ENCODE data around the gene CCDC149.

The CCDC149 gene

DNA sequence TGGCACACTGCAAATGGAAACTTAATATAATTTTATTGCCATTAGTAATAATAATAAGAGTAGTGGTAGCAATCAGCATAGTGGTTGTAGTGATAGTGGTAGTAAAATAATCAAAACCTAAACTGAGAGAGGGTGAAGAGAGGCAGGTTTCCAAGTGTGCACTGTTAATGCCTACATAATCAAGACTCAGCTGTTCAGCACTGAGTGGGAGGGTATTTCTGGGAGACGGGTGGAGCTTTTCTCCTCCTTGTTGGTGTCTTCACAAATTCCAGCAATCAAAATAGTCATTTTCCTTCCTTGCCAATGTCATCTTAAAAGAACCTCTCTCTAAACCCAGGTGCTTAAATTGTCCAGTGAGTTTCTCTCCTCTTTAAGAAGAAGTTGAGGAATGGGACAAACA lies 18.6 kb downstream of the CCDC149 start:
- TF ChIP-seq, protein P1, sequence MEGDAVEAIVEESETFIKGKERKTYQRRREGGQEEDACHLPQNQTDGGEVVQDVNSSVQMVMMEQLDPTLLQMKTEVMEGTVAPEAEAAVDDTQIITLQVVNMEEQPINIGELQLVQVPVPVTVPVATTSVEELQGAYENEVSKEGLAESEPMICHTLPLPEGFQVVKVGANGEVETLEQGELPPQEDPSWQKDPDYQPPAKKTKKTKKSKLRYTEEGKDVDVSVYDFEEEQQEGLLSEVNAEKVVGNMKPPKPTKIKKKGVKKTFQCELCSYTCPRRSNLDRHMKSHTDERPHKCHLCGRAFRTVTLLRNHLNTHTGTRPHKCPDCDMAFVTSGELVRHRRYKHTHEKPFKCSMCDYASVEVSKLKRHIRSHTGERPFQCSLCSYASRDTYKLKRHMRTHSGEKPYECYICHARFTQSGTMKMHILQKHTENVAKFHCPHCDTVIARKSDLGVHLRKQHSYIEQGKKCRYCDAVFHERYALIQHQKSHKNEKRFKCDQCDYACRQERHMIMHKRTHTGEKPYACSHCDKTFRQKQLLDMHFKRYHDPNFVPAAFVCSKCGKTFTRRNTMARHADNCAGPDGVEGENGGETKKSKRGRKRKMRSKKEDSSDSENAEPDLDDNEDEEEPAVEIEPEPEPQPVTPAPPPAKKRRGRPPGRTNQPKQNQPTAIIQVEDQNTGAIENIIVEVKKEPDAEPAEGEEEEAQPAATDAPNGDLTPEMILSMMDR (conservative IDR thresholded peaks at IDR 0.05; ENCODE audit: control insufficient read depth, insufficient read depth, low read depth, low read length) = no peak
- H3K4me3 ChIP-seq (ENCODE audit: control insufficient read depth, low read depth, low read length) = no peak overlapping the region
- DNase-seq (ENCODE audit: low read depth) = no peak

DNA sequence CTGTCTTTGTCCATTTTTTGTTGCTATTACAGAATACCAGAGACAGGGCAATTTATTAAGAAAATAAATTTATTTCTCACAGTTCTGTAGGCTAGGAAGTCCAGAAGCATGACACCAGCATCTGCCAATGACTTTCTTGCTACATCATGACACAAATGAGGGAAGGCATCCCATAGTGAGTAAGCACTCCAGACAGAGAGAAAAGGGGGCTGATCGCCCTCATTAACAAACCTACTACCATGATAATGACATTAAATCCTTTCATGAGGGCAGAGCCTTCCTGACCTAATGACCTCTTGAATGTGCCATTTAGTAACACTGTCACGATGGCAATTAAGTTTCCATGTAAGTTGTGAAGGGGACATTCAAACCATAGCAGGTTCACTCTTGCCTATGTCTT lies 20.1 kb downstream of the CCDC149 start:
- TF ChIP-seq, protein P1 (conservative IDR thresholded peaks at IDR 0.05; ENCODE audit: control insufficient read depth, insufficient read depth, low read depth, low read length) = no peak

DNA sequence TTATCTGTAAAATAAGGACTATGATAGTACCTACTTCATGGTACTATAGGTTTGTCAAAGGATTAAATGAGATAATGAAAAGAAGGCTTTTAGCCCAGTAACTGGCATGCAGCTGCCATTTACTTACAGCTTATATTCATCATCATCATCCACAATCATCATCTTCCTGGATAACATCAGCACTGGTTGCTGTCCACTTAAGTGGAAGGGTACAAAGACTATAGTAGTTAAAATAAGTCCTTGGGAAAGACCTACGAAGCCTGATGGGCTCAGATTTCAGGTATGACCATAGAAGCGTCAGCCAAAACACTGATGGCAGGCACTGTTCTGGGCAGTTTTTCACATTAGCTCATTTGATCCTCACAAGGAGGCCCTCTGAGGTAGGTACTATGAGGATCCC lies 20.6 kb downstream of the CCDC149 start:
- DNase-seq (ENCODE audit: low read depth) = no peak
- H3K4me3 ChIP-seq (ENCODE audit: control insufficient read depth, low read depth, low read length) = no peak overlapping the region
- TF ChIP-seq, protein P1 (conservative IDR thresholded peaks at IDR 0.05; ENCODE audit: control insufficient read depth, insufficient read depth, low read depth, low read length) = no peak

More for the DNA sequence above, 20.1 kb downstream of the CCDC149 start:
- no peak overlapping the region for H3K4me3 ChIP-seq (ENCODE audit: control insufficient read depth, low read depth, low read length)
- no peak for DNase-seq (ENCODE audit: low read depth)

DNA sequence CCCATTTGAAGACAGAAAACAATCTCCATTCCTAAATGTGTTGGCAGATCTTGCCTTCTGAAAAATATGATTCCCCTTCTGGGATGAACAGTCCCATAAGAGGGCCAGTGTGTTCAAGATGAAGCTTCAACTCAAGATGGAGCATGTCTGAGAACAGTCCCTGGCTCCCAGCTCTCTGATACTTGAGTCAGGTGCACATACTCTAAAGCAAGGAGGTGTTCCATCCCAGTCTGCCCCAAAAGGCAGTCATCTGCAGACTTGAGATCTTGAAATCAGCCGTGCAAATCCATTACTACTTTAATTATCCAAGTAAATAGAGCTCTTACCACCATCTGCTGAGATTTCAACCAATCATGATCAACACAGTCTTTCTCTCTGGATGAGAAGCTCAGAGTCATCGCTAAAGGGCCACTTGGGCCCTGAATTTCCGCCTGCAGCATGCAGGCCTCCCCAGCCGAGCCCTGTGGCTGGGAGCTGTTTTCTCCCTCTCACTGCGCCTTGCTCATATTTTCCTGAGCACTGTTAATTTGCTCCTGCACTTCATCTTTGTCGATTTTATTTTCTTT lies 22.2 kb downstream of the CCDC149 start:
- DNase-seq (ENCODE audit: low read depth) = no peak
- H3K4me3 ChIP-seq (ENCODE audit: control insufficient read depth, low read depth, low read length) = no peak overlapping the region
- TF ChIP-seq, protein P1 (conservative IDR thresholded peaks at IDR 0.05; ENCODE audit: control insufficient read depth, insufficient read depth, low read depth, low read length) = no peak

DNA sequence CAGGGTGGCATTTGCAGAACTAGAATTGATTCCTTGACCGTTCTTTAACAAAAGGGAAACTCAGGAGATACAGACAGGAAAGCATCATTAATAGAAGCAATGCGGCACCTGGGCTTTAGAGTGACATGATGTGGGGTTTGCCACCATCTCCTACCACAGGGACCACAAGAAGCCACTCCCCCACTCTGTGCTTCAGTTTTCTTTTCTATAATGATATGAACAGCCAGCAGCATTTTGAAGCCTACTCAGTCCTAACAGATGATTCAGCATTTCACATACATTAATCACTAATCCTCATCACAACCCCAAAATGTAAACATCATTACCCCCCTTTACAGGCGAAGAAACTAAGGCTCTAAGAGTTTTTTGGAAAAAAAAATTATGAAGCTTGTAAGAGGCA lies 22.9 kb downstream of the CCDC149 start:
- H3K4me3 ChIP-seq (ENCODE audit: control insufficient read depth, low read depth, low read length) = no peak overlapping the region
- DNase-seq (ENCODE audit: low read depth) = peak; percentile 14
- TF ChIP-seq, protein P1 (conservative IDR thresholded peaks at IDR 0.05; ENCODE audit: control insufficient read depth, insufficient read depth, low read depth, low read length) = no peak

DNA sequence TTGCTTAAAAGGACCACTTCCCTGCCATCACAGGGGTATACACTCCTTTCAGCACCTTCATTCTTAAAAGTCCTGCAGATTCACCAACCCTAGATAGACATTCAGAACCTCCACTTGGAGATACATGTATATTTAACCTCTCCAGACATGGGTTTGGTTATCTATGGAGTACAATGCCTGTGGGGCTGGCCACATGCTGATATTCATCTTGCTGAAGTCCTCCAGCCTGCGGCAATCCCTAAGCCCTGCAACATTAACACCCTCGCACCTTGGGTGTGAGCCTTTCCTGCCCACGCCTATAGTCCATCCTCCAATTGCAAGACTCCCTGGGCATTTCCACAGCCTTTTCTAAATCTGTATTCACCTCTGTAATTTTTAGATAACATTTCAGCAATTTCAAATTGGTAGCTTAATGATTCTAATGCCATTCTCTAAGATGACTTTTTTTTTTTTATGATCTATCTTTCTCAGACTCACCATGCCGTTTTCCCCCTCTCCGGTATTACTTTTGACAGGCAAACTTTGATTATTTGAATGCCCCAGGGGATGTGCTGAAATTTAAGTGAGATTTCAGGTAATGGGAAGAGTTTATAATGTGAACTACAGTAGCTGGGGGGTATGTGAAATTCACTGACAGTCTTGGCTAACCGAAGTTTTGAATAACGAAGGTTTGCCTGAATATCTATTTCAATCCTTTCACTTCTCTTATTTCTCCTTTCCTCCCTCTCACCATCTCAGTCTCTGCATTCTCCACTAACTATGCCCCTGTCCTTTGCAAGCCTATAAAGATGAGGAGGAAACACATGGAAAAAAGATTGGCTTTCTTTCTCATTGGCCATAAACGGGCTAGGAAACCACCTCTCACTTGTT lies 24.1 kb downstream of the CCDC149 start:
- TF ChIP-seq, protein P1 (conservative IDR thresholded peaks at IDR 0.05; ENCODE audit: control insufficient read depth, insufficient read depth, low read depth, low read length) = no peak
- H3K4me3 ChIP-seq (ENCODE audit: control insufficient read depth, low read depth, low read length) = no peak overlapping the region
- DNase-seq (ENCODE audit: low read depth) = no peak
